Spleen (tissue), 11 donors: Measurements from ENCODE around the gene CTSK. TPM values are rescaled to one million over a fixed set of nuclear protein-coding genes. Genes with fewer than 3 reads are reported as not detected.

ENCODE experiments used
- DNase-seq: peaks from one replicate; pipeline ENCODE4 v3.0.0-alpha.2; 2020
- H3K27ac ChIP-seq, 8 donors: fragments of 200-600 bp; sonication (generic) in 7 of 8; 1 replicate in 4 of 8; 2 replicates in 4 of 8; pipeline versions ENCODE4 v1.5.0 to v1.8.0; 2016 to 2021; ENCODE audit warnings: inconsistent platforms in 4 of 8, mild to moderate bottlenecking in 4 of 8, moderate library complexity in 1 of 8
- H3K27me3 ChIP-seq, 7 donors: fragments of 200-600 bp; sonication (generic) in 6 of 7; replicated peaks in 1 of 7; 1 replicate in 4 of 7; 2 replicates in 3 of 7; pipeline versions ENCODE4 v1.5.0 to v1.8.0; 2016 to 2021; ENCODE audit warnings: inconsistent platforms in 3 of 7, mild to moderate bottlenecking in 1 of 7
- H3K36me3 ChIP-seq, 6 donors: fragments of 200-600 bp; sonication (generic) in 5 of 6; 1 replicate in 4 of 6; 2 replicates in 2 of 6; pipeline versions ENCODE4 v1.5.0 to v1.8.0; 2016 to 2021; ENCODE audit warnings: inconsistent platforms in 2 of 6
- H3K4me1 ChIP-seq, 6 donors: fragments of 200-600 bp; sonication (generic) in 5 of 6; 1 replicate in 3 of 6; 2 replicates in 3 of 6; pipeline versions ENCODE4 v1.5.0 to v1.8.0; 2016 to 2021; ENCODE audit warnings: inconsistent platforms in 3 of 6
- H3K4me3 ChIP-seq, 8 donors: fragments of 200-600 bp; sonication (generic) in 7 of 8; 1 replicate in 4 of 8; 2 replicates in 4 of 8; pipeline versions ENCODE4 v1.5.0 to v1.8.0; 2016 to 2021; ENCODE audit warnings: inconsistent platforms in 4 of 8, mild to moderate bottlenecking in 4 of 8, moderate library complexity in 2 of 8
- H3K9me3 ChIP-seq, 8 donors: fragments of 200-600 bp; sonication (generic) in 7 of 8; 1 replicate in 4 of 8; 2 replicates in 4 of 8; pipeline versions ENCODE4 v1.5.0 to v1.8.0; 2016 to 2021; ENCODE audit warnings: inconsistent platforms in 4 of 8
- CTCF ChIP-seq, 11 experiments: fragments of 200-600 bp in 7 of 11; fragments of 450-650 bp in 4 of 11; sonication (generic) in 4 of 11; IDR thresholded peaks in 8 of 11; conservative IDR thresholded peaks in 3 of 11; 1 replicate in 7 of 11; 2 replicates in 4 of 11; pipeline versions ENCODE4 v1.4.0 to v1.8.0; 2016 to 2021; ENCODE audit warnings: antibody characterized with exemption in 11 of 11, inconsistent platforms in 4 of 11, mild to moderate bottlenecking in 1 of 11
- POLR2A ChIP-seq, 3 donors: fragments of 450-650 bp; IDR thresholded peaks; one replicate each; pipeline ENCODE4 v1.5.1; 2017; ENCODE audit warnings: antibody characterized with exemption in 3 of 3, mild to moderate bottlenecking in 1 of 3
- POLR2AphosphoS5 ChIP-seq, 3 donors: sonication (generic); formaldehyde crosslinking; IDR thresholded peaks; one replicate each; pipeline ENCODE4 v1.5.1; 2017; ENCODE audit warnings: antibody characterized with exemption in 3 of 3
- WGBS, 5 donors: extraction: QIAGEN DNeasy Blood & Tissue Kit in 3 of 5; methylation state at CpG; one replicate each; pipeline versions ENCODE4 v1.1.5 to v1.1.7; 2013 to 2018; 5-methylcytosine and 5-hydroxymethylcytosine counted together
- intact Hi-C: fragments of 100-400 bp; cut with DNase I; formaldehyde crosslinking; loops from one replicate; pipeline ENCODE4 v1.15.0; 2023; ENCODE audit warnings: low total_unique reads
- polyA plus RNA-seq, 3 donors: library from polyadenylated mRNA; stranded (reverse); fragments of 200-250 nt; gene quantifications; one replicate each; pipeline ENCODE4 v1.2.1, GENCODE V29; 2013
- total RNA-seq, 7 donors: library from RNA; depleted of rRNA in 3 of 7; stranded (reverse); fragments of >200 nt in 3 of 7; fragmentation: NEBNext Ultra II Directional in 4 of 7; extraction: Animal tissue kit (Norgen Biotek cat#: 25700) in 4 of 7; gene quantifications; one replicate each; pipeline versions ENCODE4 v1.1.0 to v1.2.1, GENCODE V29; 2016 to 2021
- donor health status: healthy with polysubstance abuse.
- donor health status: DM: no; HTN: no; CAD: no; lungs with moderate emphysema.
- donor health status: DM: no; HTN: no; CAD: no.
- donor health status: Bipolar disorder and iron deficiency.
- donor health status: healthy.
- donor health status: DM: no; HTN: no; CAD: no.
- donor health status: DM: yes; HTN: yes; CAD: no.

The CTSK gene
- total and polyA plus RNA-seq, 10 donors = 11.5 to 68.2 (median 22.2) TPM

- Histone ChIP-seq H3K27me3 (no peaks in the 10 kb centered on the region), H3K4me1 (peaks cover 34 to 70% (median 56%) of the 10 kb centered on the region in 6 donors), H3K4me3 (peak overlapping the region; percentile 33 to 75 (median 48)), H3K27ac (peak overlapping the region; percentile 79 to 92 (median 90)), H3K9me3 (no peaks in the 10 kb centered on the region), H3K36me3 (peaks cover 0 to 40% (median 7%) of the 10 kb centered on the region in 6 donors)
- WGBS, 5 donors = 19 to 33% (median 24%) methylated on average over 2 of the region's 2 CpGs
- intact Hi-C loops = no loop called here
- TF ChIP-seq POLR2A (IDR thresholded peaks at IDR 0.05) (no peak), CTCF (IDR thresholded peaks at IDR 0.05 in 8 of 11, conservative IDR thresholded peaks at IDR 0.05 in 3 of 11) (no peak), POLR2AphosphoS5 (IDR thresholded peaks at IDR 0.05) (no peak)
- DNase-seq = no peak
Observed at GRCh38 chr1:150764617-150765101, 43.4 kb downstream of the CTSK start.

GRCh38 chr1:150763018-150763417 is 45.0 kb downstream of the CTSK start:
- Histone ChIP-seq H3K4me1 (peaks cover 34 to 85% (median 58%) of the 10 kb centered on the region in 6 donors), H3K27ac (peak overlapping the region in 6 of 8 donors; percentile 42 to 92 (median 88)), H3K4me3 (peak overlapping the region; percentile 33 to 75 (median 48)), H3K27me3 (no peaks in the 10 kb centered on the region), H3K9me3 (no peaks in the 10 kb centered on the region), H3K36me3 (peaks cover 0 to 56% (median 14%) of the 10 kb centered on the region in 6 donors)
- 76 to 82% (median 79%) methylated on average over 3 of the region's 3 CpGs for WGBS, 5 donors
- no peak for TF ChIP-seq POLR2AphosphoS5 (IDR thresholded peaks at IDR 0.05)
- TF ChIP-seq POLR2A (IDR thresholded peaks at IDR 0.05) = no peak
- TF ChIP-seq CTCF (IDR thresholded peaks at IDR 0.05 in 8 of 11, conservative IDR thresholded peaks at IDR 0.05 in 3 of 11) = no peak
- intact Hi-C loops = no loop called here
- no peak for DNase-seq

- H3K36me3 ChIP-seq = peaks cover 0 to 61% (median 19%) of the 10 kb centered on the region in 6 donors
- TF ChIP-seq CTCF (IDR thresholded peaks at IDR 0.05 in 8 of 11, conservative IDR thresholded peaks at IDR 0.05 in 3 of 11) = no peak
- no peak for TF ChIP-seq POLR2AphosphoS5 (IDR thresholded peaks at IDR 0.05)
- no peak for TF ChIP-seq POLR2A (IDR thresholded peaks at IDR 0.05)
- H3K9me3 ChIP-seq = no peaks in the 10 kb centered on the region
- H3K4me1 ChIP-seq = peaks cover 34 to 85% (median 58%) of the 10 kb centered on the region in 6 donors
- WGBS, 5 donors = 53 to 69% (median 67%) methylated on average over 2 of the region's 2 CpGs
- H3K27ac ChIP-seq = peak overlapping the region in 7 of 8 donors; percentile 12 to 92 (median 88)
- no peaks in the 10 kb centered on the region for H3K27me3 ChIP-seq
- no peak for DNase-seq
- intact Hi-C loops = no loop called here
- peak overlapping the region in 6 of 8 donors; percentile 42 to 75 (median 50) for H3K4me3 ChIP-seq
Observed at GRCh38 chr1:150762552-150762951, 45.5 kb downstream of the CTSK start.

GRCh38 chr1:150761801-150762200 is 46.3 kb downstream of the CTSK start:
- peaks cover 0 to 68% (median 26%) of the 10 kb centered on the region in 6 donors for H3K36me3 ChIP-seq
- peaks cover 34 to 86% (median 58%) of the 10 kb centered on the region in 6 donors for H3K4me1 ChIP-seq
- TF ChIP-seq POLR2AphosphoS5 (IDR thresholded peaks at IDR 0.05) (no peak), CTCF (IDR thresholded peaks at IDR 0.05 in 8 of 11, conservative IDR thresholded peaks at IDR 0.05 in 3 of 11) (no peak), POLR2A (IDR thresholded peaks at IDR 0.05) (no peak)
- no peak for DNase-seq
- WGBS, 5 donors = 61 to 84% (median 79%) methylated on average over 1 of the region's 1 CpG
- no peaks in the 10 kb centered on the region for H3K9me3 ChIP-seq
- peak overlapping the region in 5 of 8 donors; percentile 12 to 75 (median 52) for H3K4me3 ChIP-seq
- H3K27ac ChIP-seq = peak overlapping the region in 7 of 8 donors; percentile 12 to 92 (median 88)
- H3K27me3 ChIP-seq = no peaks in the 10 kb centered on the region
- intact Hi-C loops = no loop called here
